HS-27A (cell line): ENCODE measurements around the gene EFCAB11.

Experiments used
- DNase-seq: peaks from one replicate; pipeline ENCODE4 v3.0.0-alpha.2; 2012; ENCODE audit warnings: low read depth, missing footprints

Gene EFCAB11

DNA sequence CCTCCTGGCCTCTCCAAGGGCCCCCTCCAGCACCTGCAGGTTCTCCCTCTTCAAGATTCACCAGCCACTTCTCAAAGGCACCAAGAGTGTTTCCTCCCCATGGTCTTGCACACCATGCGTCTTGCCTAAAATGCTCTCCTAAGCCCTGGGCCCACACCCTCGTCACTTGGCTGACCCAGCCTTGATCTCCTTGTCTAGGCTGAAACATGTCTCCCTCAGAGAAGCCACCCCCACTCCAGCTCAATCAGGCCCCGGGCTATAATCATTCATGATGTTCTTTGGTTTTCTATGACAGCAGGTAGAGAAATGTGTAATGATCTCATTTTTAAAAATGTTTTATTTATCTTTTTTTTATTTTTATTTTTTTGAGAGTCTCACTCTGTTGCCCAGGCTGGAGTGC, 88.1 kb downstream of the EFCAB11 start:
- no peak for DNase-seq

DNA sequence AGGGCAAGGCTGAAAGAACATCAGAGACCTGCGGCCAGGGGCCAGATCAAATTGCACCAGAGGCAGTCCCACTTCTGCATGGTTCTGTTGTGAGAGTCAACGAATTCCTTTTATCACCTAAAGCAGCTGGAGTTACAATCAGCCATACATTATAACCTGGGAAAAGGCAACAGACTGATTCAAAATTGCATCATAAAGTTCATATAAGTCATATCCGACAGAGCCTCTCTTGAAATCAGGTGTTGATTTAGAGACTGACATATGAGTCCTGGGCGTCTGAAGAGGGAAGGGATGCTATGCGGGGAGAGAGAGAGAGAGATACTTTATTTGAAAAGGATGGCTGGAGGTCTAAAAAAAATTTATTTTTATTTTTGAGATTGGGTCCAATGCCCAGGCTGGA, 89.4 kb downstream of the EFCAB11 start:
- DNase-seq: no peak

DNA sequence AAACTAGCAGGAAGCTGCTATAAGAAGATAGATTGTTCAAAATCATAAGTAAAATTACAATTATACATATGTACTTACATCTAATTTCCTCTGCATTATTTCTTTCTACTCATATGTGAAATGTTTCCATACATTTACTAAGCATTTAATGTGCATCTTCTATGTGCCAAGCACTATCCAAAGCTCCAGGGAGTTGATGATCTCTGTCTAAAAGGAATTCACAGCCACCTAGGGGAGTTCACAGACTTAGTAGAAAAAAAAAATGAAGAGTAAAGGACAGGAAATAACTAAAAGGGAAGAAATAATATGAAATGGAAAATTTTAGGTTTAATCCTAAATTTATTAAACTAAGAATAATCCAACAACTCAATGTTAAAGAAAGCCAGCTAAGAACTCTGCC, 91.7 kb downstream of the EFCAB11 start:
- no peak for DNase-seq

DNA sequence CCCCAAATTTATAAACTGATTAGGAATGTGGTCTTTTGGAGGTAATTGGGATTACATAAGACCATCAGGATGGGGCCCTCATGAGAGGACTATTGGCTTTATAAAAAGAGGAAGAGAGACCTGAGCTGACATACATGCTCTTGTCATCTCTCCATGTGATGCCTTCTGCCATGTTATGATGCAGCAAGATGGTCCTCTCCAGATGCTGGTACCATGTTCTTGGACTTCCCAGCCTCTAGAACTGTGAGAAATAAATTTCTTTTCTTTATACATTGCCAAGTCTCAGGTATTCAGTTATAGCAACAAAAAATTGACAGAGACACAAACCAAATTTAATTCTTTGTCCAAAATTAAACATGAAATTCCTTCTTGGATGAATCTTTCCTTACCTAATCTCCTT, 92.9 kb downstream of the EFCAB11 start:
- no peak for DNase-seq

DNA sequence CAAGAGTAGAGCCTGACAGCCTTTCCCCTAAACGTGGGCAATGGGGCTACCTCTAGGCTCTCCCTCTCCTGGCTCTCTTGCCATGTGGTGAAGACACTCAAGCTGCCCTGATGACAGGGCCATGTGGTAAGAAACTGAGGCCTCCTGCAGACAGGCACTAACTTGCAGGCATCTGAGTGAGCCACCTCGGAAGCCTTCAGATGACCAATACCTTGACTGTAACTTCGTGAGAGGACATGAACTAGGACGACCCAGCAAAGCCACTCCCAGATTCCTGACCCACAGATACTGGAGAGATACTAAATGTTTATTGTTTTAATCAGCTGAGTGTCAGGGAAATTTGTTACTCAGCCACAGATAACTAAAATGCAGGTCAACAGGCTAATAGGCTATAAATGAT, 96.4 kb downstream of the EFCAB11 start:
- DNase-seq: no peak

DNA sequence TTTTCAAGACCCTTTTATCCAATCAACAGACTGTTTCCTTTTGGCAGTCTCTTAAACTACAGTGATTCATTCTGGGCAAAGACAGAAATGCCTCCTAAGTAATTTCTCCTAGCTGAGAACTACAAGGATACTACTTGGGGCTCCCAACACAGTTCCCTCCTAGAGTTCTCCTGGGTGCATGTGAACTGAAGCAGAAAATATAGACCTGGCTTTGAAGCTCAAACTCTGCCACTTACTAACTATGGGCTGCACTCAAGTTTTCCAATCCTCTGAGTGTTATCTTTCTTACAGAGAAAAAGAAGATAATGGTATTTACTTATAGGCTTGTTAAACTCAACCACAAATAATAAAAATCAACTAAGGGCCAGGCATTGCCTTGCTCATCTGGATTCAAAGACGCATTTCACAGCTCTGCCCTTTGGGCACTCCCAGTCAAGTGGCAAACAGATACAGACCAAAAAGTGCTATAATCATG, 97.6 kb downstream of the EFCAB11 start:
- no peak for DNase-seq

DNA sequence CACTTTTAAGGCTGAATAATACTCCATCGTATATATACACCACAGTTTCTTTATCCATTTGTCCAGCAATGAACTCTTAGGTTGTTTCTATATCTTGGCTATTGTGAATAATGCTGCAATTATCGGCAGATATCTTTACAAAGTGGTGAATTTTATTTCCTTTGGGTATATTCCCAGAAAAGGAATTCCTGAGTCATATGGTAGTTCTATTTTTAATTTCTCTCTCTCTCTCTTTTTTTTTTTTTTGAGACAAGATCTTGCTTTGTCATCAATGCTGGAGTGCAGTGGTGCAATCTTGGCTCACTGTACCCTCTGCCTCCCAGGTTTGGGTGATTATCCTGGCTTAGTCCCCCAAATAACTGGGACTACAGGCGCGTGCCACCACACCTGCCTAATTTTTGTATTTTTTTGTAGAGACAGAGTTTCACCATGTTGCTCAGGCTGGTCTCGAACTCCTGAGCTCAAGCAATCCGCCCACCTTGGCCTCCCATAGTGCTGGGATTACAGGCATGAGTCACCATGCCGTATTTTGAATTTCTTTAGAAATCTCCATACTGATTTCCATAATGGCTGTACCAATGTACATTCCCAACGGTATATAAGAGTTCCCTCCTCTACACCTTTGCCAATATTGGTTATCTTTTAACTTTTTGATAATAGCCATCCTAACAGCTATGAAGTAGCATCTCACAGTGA, 98.4 kb downstream of the EFCAB11 start:
- no peak for DNase-seq

DNA sequence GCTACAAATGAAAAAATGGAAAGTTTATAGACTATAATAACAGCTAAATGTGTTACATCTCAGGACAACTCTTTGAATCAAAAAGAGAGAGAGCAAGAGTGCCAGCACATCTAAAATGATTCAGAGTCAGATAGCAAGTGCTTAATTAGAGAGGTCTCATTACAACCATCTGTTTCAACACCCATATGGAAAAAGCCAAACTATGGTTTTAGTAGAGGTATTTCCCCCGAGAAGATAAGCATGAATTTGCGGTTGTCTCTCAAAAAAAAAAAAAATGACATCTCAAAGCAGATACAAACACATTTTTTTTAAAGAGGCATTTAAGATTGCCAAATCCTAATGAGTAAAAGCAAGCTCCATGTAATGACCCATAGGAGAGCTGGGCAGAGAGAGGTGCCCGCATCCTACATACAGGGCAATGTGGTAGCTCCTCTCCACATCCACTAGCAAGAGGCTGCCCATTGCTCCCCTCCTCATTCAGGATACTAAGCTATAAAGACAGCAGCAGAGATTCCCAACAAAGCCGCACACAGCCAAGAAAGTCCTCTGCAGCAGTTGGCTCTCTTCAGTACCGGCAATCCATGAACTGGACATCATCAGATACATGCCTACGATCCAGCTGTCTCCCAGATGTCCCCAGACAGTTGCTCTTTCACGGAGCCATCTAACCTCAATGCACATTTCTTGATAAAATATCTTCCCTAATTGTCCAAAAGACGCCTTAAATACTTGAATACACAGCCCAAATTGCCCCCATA, 100.4 kb downstream of the EFCAB11 start:
- DNase-seq: no peak

DNA sequence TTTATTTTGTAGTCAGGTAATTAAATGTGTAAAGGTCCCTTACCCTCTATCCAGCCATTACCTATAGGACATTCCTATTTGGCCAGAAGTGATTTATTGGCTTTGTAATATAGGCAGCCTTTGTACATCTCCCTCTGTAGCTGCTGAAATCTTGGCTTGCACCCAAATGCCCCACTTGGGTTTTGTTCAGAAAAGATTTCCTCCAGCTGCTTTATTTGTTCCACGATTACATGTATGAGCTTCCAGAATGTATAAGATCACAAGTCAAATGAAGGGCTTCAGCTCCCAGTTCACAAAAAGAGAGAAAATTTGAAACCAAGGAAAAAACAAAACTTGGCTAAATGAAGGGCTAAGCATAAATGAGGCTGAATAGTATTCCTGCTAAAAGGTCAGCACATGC, 103.4 kb downstream of the EFCAB11 start:
- DNase-seq: no peak

DNA sequence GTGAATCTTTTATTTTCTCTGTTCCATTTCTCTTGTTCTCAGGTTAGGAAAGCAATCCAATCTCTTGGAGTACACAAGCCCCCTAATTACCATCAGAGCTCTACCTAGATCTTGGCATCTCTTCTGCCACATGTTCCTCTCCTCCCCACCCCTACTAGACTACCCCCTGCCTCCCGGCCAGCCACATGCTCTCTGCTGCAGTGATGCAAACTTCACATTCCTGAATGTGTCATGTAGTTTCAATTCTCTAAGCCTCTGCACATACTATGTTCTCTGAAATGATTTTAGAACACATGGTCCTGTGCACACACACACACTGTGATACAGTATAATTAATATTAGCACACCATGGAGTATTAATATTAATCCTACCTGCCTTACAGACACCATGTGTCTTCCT, 104.6 kb downstream of the EFCAB11 start:
- DNase-seq: no peak

DNA sequence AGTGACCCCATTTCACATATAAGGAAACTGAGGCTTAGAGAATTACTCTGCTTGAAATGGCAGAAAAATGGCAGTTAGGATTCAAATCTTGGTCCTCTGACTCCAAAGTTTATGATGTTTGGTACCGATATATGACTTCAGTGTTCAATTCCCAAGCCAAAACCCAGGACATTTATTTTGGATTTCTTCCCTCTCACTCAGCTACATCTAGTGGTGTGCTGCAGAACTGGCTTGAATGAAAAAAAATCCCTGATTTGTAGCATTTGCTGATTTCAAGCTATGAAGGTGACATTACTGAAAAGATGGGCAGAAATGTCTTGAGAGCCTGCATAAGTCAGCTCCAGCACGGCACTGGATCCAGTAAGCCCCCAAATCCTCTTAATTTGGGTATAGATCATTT, 106.4 kb downstream of the EFCAB11 start:
- DNase-seq: no peak

DNA sequence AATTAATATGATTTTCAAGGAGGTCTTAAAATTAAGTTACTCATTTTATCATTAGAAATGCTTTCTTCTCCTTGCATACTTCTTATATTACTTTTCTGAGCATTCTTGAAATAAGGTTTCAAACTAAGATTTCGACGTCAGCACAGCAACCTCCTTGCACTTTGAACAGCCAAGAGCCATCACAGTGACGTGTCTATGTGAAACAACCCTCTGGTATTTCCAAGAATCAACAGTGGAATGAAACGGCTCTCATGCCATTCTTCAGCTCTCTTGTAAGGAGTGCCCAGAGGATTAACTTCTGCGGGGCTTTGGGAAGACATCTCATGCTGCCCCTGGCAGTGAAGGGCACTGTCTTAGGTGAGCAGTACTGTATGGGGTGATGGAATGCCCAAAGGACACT, 109.2 kb downstream of the EFCAB11 start:
- peak; percentile 93 for DNase-seq

DNA sequence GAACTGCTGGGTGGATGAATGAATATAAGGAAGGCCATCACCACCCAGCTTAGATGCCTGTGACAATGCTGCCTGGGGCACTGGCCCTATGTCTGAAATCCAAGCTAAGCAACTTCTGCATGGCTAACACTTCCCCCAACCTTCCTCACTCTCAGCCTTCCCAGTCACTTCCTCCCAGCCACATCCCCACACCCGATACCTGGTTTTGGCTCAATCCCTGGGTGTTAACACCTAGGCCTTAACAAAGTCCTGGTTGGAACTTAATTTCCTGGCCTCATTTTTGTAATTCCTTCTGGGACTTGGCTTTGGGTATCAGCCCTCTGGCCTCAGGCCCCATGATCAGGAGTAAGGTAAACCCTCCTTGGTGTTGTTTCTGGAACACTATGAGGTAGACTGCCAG, 110.0 kb downstream of the EFCAB11 start:
- DNase-seq: no peak

DNA sequence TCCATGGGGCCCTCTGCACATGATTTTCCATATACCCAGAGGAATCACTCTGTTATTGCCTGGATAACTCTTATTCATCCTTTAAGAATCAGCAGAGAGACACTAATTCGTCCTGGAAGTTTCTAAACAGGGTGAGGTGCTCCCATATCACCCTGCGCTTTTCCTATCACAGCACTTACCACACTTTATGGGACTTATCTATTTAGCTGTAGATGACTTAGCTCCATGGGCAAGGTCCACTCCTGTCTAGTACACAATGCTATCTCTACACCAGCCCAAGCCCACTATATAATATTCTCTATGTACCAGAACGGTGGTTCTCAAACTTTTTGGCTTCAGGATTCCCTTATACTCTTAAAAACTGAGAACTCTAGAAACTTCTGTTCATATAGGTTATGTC, 111.7 kb downstream of the EFCAB11 start:
- DNase-seq: no peak

DNA sequence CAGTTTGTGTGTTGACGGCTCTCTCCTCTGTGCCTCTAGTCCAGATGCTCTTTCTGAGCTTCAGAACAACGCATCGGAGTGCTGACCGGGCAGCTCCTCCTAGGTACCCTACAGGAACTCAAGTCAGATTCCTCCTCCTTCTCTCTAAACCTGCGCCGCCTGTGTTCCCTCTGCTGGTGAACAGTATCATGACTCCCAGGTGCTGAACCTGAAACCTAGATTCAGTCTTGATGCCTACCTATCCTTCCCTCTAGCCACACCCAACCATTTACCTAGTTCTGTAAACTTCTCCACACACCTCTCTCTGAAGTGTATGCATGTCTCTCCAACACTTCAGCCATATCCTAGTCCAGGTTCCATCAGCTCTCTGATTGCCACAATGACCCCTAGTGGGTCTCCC, 112.7 kb downstream of the EFCAB11 start:
- no peak for DNase-seq

DNA sequence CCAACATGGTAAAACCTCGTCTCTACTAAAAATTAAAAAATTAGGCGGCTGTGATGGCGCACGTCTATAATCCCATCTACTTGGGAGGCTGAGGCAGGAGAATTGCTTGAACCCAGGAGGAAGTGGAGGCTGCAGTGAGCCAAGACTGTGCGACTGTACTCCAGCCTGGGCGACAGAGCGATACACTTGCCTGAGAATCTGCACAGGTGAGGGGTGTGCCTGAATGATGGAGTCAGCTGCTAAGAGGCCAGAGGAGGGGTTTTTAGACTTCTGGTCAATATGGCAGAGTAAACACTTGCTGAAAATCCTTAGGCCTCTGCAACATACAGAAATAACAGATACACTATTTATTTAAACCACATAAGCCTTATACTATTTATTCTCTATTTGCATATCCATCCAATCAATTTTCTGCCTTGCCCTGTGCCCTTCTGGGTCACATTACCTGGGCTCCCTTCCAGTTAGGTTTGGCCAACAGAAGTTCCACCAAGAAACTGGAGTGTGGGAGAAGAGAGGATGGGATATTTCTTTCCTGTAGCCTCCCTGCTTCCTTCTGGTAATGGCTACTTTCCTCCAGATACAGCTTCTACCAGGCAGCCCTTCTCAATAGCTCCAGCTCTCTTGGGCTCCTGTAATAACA, 117.6 kb downstream of the EFCAB11 start:
- DNase-seq: no peak

DNA sequence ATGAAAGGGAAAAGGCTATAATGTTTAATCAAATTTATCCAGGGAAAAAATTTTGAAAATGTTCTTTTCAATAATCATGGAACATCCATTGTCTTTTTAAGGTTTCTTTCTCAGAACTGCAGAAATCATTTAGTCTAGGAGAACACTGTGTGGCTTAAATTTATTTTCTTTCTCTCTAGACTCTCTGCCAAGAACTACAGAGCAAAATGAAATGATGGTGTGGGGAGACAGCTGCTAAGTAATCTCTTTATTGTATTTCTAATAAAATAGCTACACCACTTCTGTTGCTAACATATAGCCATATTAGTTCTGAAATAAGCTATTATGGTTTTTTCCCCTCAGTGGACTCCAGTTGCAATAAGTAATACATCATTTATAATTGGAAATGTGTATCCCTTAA, 120.9 kb downstream of the EFCAB11 start:
- no peak for DNase-seq

DNA sequence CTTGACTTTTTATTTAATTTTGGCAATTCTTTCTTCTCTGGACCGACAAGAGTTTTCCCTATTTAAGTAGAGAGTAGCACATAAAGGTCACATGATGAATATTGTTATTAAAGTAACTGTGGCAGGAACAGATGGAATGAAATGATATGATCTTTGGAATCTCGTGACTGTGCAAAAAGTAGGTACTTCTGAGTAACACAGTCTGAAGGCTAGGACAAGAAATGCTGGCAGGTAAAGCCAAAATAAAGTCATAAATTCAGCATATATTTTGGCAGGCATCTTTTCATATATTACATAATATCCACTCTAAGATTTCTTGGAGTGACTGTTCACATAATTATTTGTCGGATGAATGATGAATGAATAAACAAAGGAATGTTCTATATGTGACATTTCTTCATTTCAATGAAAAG, 121.4 kb downstream of the EFCAB11 start:
- DNase-seq: no peak

DNA sequence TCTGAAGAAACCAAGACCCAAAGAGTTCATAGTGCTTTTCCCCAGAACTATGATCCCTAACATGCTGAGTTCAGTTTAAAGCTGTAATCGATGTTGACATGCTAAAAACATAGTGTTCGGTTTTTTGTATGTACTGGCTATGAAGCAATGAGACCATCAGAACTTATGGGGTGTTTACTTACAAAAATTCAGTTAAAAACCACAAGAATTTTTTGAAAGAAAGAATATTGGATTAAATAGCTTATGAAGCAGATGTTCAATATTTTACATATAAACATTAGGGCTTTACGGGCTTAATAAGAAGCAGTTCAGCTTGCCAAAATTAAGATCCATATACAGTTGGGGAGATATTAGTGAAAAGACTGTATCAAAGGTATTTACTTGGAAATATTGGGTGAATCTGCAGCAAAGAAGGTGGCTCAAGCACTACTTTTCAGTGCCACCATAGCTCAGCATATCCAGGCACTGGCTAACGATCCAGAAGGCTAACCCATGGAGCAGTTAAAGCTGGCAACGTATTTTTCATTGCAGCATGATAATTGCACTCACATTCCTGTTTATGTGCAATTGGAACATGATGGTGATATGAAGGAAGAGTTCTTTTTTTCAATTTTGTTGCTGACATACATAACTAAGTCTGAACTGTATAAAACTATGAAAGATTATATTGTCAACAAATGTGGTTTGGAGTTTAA, 125.9 kb downstream of the EFCAB11 start:
- no peak for DNase-seq

DNA sequence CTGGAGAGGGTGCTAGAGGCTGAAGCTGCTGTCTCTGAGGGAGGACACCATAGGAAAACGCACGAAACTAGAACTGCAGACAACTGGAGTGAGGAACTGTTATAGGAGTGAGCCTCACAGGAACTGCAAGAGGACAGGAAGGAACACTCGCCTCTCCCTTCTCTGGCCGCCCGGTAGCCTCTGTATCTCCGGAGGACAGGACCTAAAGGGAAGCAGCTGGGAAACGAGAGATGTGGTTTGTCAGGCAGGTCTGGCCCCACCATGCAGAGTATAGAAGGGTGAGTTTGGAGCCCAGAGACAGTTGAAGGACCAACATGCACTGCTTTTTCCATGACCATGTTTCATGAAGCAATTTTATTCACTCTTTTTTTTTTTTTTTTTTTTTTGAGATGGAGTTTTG, 127.3 kb downstream of the EFCAB11 start:
- DNase-seq: no peak

DNA sequence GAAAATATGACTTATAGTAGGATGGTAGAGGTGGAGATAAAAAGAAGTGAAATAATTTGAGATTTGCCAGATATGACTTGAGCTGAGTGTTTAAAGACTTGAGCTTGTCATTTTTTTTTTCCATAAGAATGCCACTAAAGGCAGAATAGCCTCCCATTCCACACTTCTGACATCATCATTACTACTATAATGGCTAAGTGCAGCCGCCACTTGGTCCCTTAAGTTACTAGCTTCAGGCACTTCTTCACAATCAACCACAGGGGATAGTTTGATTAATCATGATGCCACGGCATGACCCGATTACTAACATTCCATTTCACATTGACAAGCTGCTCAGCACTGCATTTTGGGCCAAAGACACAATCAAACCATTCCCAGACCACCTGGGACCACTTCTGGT, 127.9 kb downstream of the EFCAB11 start:
- no peak for DNase-seq

DNA sequence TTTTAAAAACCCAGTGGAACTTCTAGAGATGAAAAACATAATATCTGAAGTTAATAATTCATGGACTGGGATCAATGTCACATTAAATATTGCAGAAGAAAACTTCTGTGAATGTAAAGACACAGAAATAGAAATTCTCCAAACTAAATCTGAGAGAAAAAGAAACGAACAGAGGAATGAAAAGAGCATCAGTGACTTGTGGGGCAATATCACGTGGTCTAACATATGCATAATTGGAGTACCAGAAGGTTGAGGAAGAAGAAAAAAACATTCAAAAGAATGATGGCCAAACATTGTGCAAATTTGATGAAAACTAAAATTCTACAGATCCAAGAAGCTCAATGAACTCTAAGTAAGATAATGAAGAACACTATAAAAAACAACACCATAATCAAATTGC, 130.8 kb downstream of the EFCAB11 start:
- DNase-seq: no peak

DNA sequence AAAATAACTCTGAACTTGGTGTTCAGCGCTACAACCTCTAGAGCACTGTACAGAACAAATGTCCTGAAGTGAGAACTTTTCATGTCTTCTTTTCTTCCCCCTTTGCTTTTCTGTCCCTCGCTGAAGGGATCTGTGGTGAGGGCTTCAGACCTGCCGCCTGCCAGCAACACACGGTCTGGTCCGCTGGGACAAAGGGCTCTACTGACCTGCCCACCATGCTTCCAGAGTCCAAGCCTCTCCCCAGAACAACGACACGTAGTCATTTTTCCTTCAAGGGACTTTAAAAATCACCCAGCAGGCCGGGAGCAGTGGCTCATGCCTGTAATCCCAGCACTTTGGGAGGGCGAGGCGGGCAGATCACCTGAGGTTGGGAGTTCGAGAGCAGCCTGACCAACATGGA, 140.4 kb downstream of the EFCAB11 start:
- DNase-seq: no peak
